GM12878 (cell line): ENCODE measurements around the gene VAC14. TPM values are rescaled to one million over a fixed set of nuclear protein-coding genes. Genes with fewer than 3 reads are reported as not detected.

ENCODE experiments used
- ATAC-seq: fragments of 200-7000 bp; cut with Tn5 transposase; 3 replicates; pipeline ENCODE4 v1.9.1; 2020; ENCODE audit warnings: mild to moderate bottlenecking, moderate library complexity
- BruUV-seq: library from RNA; stranded (reverse); fragments of 400-500 nt; replicated peaks from 2 replicates; lab custom pipeline; 2021; lab: Mats Ljungman, UMichigan
- CTCF ChIA-PET: fragments of 300-600 bp; sonication (Branson Sonifier 250); formaldehyde crosslinking; extraction: SDS; loops from one replicate; lab custom pipeline; 2021; ENCODE audit warnings: inconsistent platforms; lab: Yijun Ruan, JAX
- POLR2A ChIA-PET: fragments of 350-600 bp; formaldehyde crosslinking; extraction: SDS; loops from one replicate; lab custom pipeline; 2021; ENCODE audit warnings: inconsistent platforms; lab: Charles Lee
- RAD21 ChIA-PET: fragments of 300-600 bp; sonication (Branson Sonifier 250); formaldehyde crosslinking; loops from one replicate; lab custom pipeline; 2023; ENCODE audit warnings: antibody characterized with exemption; ENCODE audit not compliant: unreplicated experiment; lab: Charles Lee
- SMC1A ChIA-PET: fragments of 300-600 bp; sonication (Branson Sonifier 250); formaldehyde crosslinking; loops from one replicate; lab custom pipeline; 2023; ENCODE audit not compliant: unreplicated experiment, uncharacterized antibody; lab: Charles Lee
- DNase-seq: peaks from one replicate; pipeline ENCODE4 v3.0.0-alpha.2; 2011; ENCODE audit warnings: low read depth, low spot score
- FAIRE-seq: peaks from 3 replicates; lab custom pipeline; 2011; peaks lifted over from hg19 to GRCh38; lab: Jason Lieb, UNC
- H2AFZ ChIP-seq: 2 replicates; pipeline ENCODE4 v1.6.0; 2011; ENCODE audit warnings: low read depth, low read length, control low read depth; ENCODE audit not compliant: control insufficient read depth
- H3K27ac ChIP-seq: 2 replicates; pipeline ENCODE4 v1.5.1; 2011; ENCODE audit warnings: control low read depth; ENCODE audit not compliant: control insufficient read depth, insufficient read depth
- H3K27me3 ChIP-seq, 2 experiments: replicated peaks in 1 of 2; 2 replicates each; pipeline versions ENCODE4 v1.6.0 to v1.6.1; 2011; ENCODE audit warnings: low read length in 1 of 2; ENCODE audit not compliant: control insufficient read depth in 2 of 2, insufficient read depth in 2 of 2
- H3K36me3 ChIP-seq, 2 experiments: 2 replicates each; pipeline ENCODE4 v1.5.1; 2011; ENCODE audit warnings: low read length in 1 of 2; ENCODE audit not compliant: control insufficient read depth in 2 of 2, insufficient read depth in 2 of 2
- H3K4me1 ChIP-seq: 2 replicates; pipeline ENCODE4 v1.6.1; 2011; ENCODE audit warnings: mild to moderate bottlenecking, low read length, moderate library complexity, mixed read lengths; ENCODE audit not compliant: control insufficient read depth, insufficient read depth
- H3K4me2 ChIP-seq: 2 replicates; pipeline ENCODE4 v1.6.0; 2011; ENCODE audit warnings: control low read depth; ENCODE audit not compliant: control insufficient read depth, insufficient read depth
- H3K4me3 ChIP-seq: fragments of 200-600 bp; sonication (generic); 2 replicates; pipeline ENCODE4 v1.5.1; 2016
- H3K79me2 ChIP-seq: 2 replicates; pipeline ENCODE4 v1.6.0; 2011; ENCODE audit warnings: low read length; ENCODE audit not compliant: control insufficient read depth, insufficient read depth
- H3K9ac ChIP-seq: 2 replicates; pipeline ENCODE4 v1.8.0; 2011; ENCODE audit warnings: low read length, control low read depth, mixed read lengths; ENCODE audit not compliant: control insufficient read depth, insufficient read depth
- H3K9me3 ChIP-seq: replicated peaks from 3 replicates; pipeline ENCODE4 v1.5.1; 2011; ENCODE audit warnings: mild to moderate bottlenecking, low read length; ENCODE audit not compliant: control insufficient read depth, insufficient read depth
- H4K20me1 ChIP-seq: 2 replicates; pipeline ENCODE4 v1.6.0; 2011; ENCODE audit not compliant: control insufficient read depth, insufficient read depth
- DPF2 ChIP-seq: fragments of 450-650 bp; IDR thresholded peaks from 2 replicates; pipeline ENCODE4 v1.6.1; 2017; ENCODE audit warnings: mild to moderate bottlenecking
- E2F4 ChIP-seq: IDR thresholded peaks from 2 replicates; pipeline ENCODE4 v1.6.1; 2012; ENCODE audit warnings: low read depth, low read length, improper control_type of control experiment
- LARP7 ChIP-seq: fragments of 450-650 bp; IDR thresholded peaks from 2 replicates; pipeline ENCODE4 v1.6.1; 2017; ENCODE audit warnings: mild to moderate bottlenecking
- PKNOX1 ChIP-seq: fragments of 450-650 bp; IDR thresholded peaks from 2 replicates; pipeline ENCODE4 v1.6.1; 2016; ENCODE audit warnings: mild to moderate bottlenecking
- RAD21 ChIP-seq: IDR thresholded peaks from 2 replicates; pipeline ENCODE4 v1.6.1; 2011; ENCODE audit warnings: mild to moderate bottlenecking, low read depth, low read length, moderate library complexity; ENCODE audit not compliant: insufficient read depth
- RELA ChIP-seq: fragments of 450-650 bp; IDR thresholded peaks from 2 replicates; pipeline ENCODE4 v1.8.0; 2014; ENCODE audit warnings: borderline replicate concordance; ENCODE audit not compliant: partially characterized antibody
- TAF1 ChIP-seq: IDR thresholded peaks from 2 replicates; pipeline ENCODE4 v1.6.1; 2011; ENCODE audit warnings: mild to moderate bottlenecking, low read depth, low read length, borderline replicate concordance
- TCF12 ChIP-seq: IDR thresholded peaks from 2 replicates; pipeline ENCODE4 v1.6.1; 2011; ENCODE audit warnings: low read depth, mild to moderate bottlenecking, low read length
- USF1 ChIP-seq: IDR thresholded peaks from 2 replicates; pipeline ENCODE4 v1.6.1; 2011; ENCODE audit warnings: borderline replicate concordance, low read depth, mild to moderate bottlenecking, moderate library complexity, mixed read lengths, low read length; ENCODE audit not compliant: insufficient read depth; ENCODE audit errors: extremely low read length
- ZBTB4 ChIP-seq: fragments of 450-650 bp; formaldehyde crosslinking; IDR thresholded peaks from 2 replicates; pipeline ENCODE4 v1.4.0; 2022; ENCODE audit warnings: mild to moderate bottlenecking, moderate library complexity
- WGBS: methylation state at CpG from one replicate; pipeline ENCODE4 v1.1.6; 2016; ENCODE audit warnings: low lambda C conversion rate; ENCODE audit not compliant: insufficient replicate concordance, insufficient coverage; ENCODE audit errors: missing lambda C conversion rate; 5-methylcytosine and 5-hydroxymethylcytosine counted together
- in situ Hi-C: fragments of 300-500 bp; cut with MboI; formaldehyde crosslinking; loops from 9 replicates; pipeline ENCODE4 v1.14.3; 2018; ENCODE audit warnings: mixed read lengths
- intact Hi-C: fragments of 100-400 bp; cut with micrococcal nuclease; formaldehyde crosslinking; loops from one replicate; pipeline ENCODE4 v1.14.2; 2022; ENCODE audit not compliant: unreplicated experiment
- polyA plus RNA-seq, 11 experiments: library from polyadenylated mRNA; depleted of rRNA in 4 of 11; unstranded in 6 of 11; stranded (reverse) in 5 of 11; fragments of >200 nt; fragmentation: Nextera tagmentation in 4 of 11; fragmentation: Illumina TruSeq in 1 of 11; extraction: Ambion mirVana in 4 of 11; extraction: Trizol in 1 of 11; gene quantifications; 1 replicate in 1 of 11; 2 replicates in 10 of 11; pipeline versions ENCODE4 v1.2.1 to v1.2.3, GENCODE V29; 2011 to 2016; ENCODE audit warnings: inconsistent platforms in 2 of 11, missing spikeins in 2 of 11, low read depth in 1 of 11
- total RNA-seq, 4 experiments: library from RNA; depleted of rRNA in 3 of 4; stranded (reverse); fragments of >200 nt in 3 of 4; fragmentation: Illumina TruSeq in 1 of 4; extraction: Trizol in 1 of 4; gene quantifications; 2 replicates each; pipeline versions ENCODE4 v1.2.1 to v1.2.3, GENCODE V29; 2013 to 2021

VAC14 gene
- total and polyA plus RNA-seq, 10 of the 15 experiments (the other 5 are each of a cell fraction or from before 2014, with no cell fraction given) = 1.3 to 45.5 (median 25.5) TPM

GRCh38 chr16:70695331-70696070, 105.5 kb downstream of the VAC14 start:
- peaks cover 0 to 2% of the 10 kb centered on the region in 2 experiments; a peak in 3 of 4 replicates for H3K36me3 ChIP-seq
- no peak overlapping the region for H3K9ac ChIP-seq
- H3K9me3 ChIP-seq = no peaks in the 10 kb centered on the region
- POLR2A ChIA-PET = no interaction called here
- CTCF ChIA-PET = no interaction called here
- H4K20me1 ChIP-seq = no peaks in the 10 kb centered on the region
- H3K27ac ChIP-seq = no peak overlapping the region
- RAD21 ChIA-PET = no interaction called here
- SMC1A ChIA-PET = no interaction called here
- H3K79me2 ChIP-seq = no peaks in the 10 kb centered on the region
- no TSS peak for BruUV-seq
- in situ Hi-C loops (no loop called here), intact Hi-C loops (no loop called here)
- no peak overlapping the region for H3K4me2 ChIP-seq
- FAIRE-seq (no peak), DNase-seq (no peak), ATAC-seq (peak; percentile 45)
- no peak overlapping the region for H3K4me3 ChIP-seq
- no peaks in the 10 kb centered on the region for H3K4me1 ChIP-seq
- no peak overlapping the region for H2AFZ ChIP-seq
- H3K27me3 ChIP-seq = no peaks in the 10 kb centered on the region
- no peak for TF ChIP-seq TAF1
- WGBS = 92% methylated on average over 14 of the region's 14 CpGs

GRCh38 chr16:70694868-70695218, 106.1 kb downstream of the VAC14 start:
- RAD21 ChIA-PET = no interaction called here
- H3K9ac ChIP-seq = no peak overlapping the region
- FAIRE-seq (no peak), ATAC-seq (no peak), DNase-seq (no peak)
- in situ Hi-C loops = no loop called here
- H4K20me1 ChIP-seq = no peaks in the 10 kb centered on the region
- SMC1A ChIA-PET = no interaction called here
- no peaks in the 10 kb centered on the region for H3K9me3 ChIP-seq
- 78% methylated on average over 4 of the region's 4 CpGs for WGBS
- no peak overlapping the region for H2AFZ ChIP-seq
- CTCF ChIA-PET = no interaction called here
- no peak overlapping the region for H3K27ac ChIP-seq
- H3K4me2 ChIP-seq = no peak overlapping the region
- intact Hi-C loops = no loop called here
- H3K4me3 ChIP-seq = no peak overlapping the region
- no peaks in the 10 kb centered on the region for H3K4me1 ChIP-seq
- POLR2A ChIA-PET = no interaction called here
- no TSS peak for BruUV-seq
- H3K27me3 ChIP-seq = no peaks in the 10 kb centered on the region
- H3K36me3 ChIP-seq = peaks cover 0 to 2% of the 10 kb centered on the region in 2 experiments; a peak in 3 of 4 replicates
- no peaks in the 10 kb centered on the region for H3K79me2 ChIP-seq
- TF ChIP-seq ZBTB4 (no peak), TCF12 (no peak), E2F4 (no peak), DPF2 (no peak), RELA (no peak), PKNOX1 (no peak), USF1 (no peak), LARP7 (no peak), RAD21 (no peak)
